WERI-Rb-1 (cell line): ENCODE results near the gene RBMX.

Experiments
- DNase-seq: peaks from one replicate; pipeline ENCODE4 v3.0.0-alpha.2; 2020
- H3K27ac ChIP-seq: fragments of 250-450 bp; sonication (Bioruptor Pico); 2 replicates; pipeline ENCODE4 v1.5.1; 2020; ENCODE audit warnings: mild to moderate bottlenecking, moderate library complexity
- H3K27me3 ChIP-seq: fragments of 250-450 bp; sonication (Bioruptor Pico); 2 replicates; pipeline ENCODE4 v1.5.1; 2021; ENCODE audit warnings: mild to moderate bottlenecking, low read depth, moderate library complexity; ENCODE audit not compliant: insufficient read depth, severe bottlenecking
- H3K36me3 ChIP-seq: fragments of 250-450 bp; sonication (Bioruptor Pico); 2 replicates; pipeline ENCODE4 v1.5.1; 2020; ENCODE audit warnings: mild to moderate bottlenecking, moderate library complexity
- H3K4me3 ChIP-seq: 2 replicates; pipeline ENCODE4 v1.5.1; 2011; ENCODE audit warnings: low read depth, mild to moderate bottlenecking, control low read depth, low read length
- H3K9me3 ChIP-seq: fragments of 250-450 bp; sonication (Bioruptor Pico); 2 replicates; pipeline ENCODE4 v1.5.1; 2021; ENCODE audit warnings: mild to moderate bottlenecking, moderate library complexity; ENCODE audit not compliant: severe bottlenecking
- TF ChIP-seq, protein P1 (sequence below): IDR thresholded peaks from 2 replicates; pipeline ENCODE4 v1.5.1; 2011; ENCODE audit warnings: low read depth, mild to moderate bottlenecking, control low read depth, inconsistent platforms, low read length

The RBMX gene

DNA sequence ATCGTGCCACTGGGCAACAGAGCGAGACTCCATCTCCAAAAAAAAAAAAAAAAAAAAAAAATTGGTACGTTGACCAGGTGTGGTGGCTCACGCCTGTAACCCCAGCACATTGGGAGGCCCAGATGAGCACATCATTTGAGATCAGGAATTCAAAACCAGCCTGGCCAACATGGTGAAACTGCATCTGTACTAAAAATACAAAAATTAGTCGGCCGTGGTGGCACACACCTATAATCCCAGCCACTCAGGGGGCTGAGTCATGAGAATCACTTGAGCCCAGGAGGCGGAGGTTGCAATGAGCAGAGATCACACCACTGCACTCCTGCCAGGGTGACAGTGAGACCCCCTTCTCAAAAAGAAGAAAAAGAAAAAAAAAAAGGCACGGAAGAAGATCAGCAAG, 24.5 kb downstream of the RBMX start:
- H3K27ac ChIP-seq, result no peak overlapping the region
- H3K9me3 ChIP-seq, result no peaks in the 10 kb centered on the region
- H3K36me3 ChIP-seq, result no peaks in the 10 kb centered on the region
- no peaks in the 10 kb centered on the region for H3K27me3 ChIP-seq
- TF ChIP-seq, protein P1, sequence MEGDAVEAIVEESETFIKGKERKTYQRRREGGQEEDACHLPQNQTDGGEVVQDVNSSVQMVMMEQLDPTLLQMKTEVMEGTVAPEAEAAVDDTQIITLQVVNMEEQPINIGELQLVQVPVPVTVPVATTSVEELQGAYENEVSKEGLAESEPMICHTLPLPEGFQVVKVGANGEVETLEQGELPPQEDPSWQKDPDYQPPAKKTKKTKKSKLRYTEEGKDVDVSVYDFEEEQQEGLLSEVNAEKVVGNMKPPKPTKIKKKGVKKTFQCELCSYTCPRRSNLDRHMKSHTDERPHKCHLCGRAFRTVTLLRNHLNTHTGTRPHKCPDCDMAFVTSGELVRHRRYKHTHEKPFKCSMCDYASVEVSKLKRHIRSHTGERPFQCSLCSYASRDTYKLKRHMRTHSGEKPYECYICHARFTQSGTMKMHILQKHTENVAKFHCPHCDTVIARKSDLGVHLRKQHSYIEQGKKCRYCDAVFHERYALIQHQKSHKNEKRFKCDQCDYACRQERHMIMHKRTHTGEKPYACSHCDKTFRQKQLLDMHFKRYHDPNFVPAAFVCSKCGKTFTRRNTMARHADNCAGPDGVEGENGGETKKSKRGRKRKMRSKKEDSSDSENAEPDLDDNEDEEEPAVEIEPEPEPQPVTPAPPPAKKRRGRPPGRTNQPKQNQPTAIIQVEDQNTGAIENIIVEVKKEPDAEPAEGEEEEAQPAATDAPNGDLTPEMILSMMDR, result no peak
- H3K4me3 ChIP-seq, result no peak overlapping the region
- no peak for DNase-seq

DNA sequence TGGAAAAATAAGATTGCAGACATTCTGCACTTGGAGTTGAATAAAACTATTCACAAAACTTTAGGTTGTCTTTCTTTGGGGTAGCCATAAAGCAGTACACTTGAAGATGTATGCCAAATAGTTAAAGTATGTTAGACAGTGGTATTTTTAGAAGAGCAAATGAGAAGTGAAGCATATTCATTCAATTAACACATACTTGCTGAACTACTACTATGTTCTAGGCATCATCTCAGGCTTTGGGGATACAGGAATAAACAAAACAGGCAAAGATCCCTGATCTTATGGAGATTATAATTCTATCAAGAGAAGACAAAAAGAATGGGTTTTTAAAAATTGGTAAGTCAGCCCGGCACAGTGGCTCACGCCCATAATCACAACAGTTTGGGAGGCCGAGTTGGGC, 29.0 kb downstream of the RBMX start:
- DNase-seq, result no peak
- no peaks in the 10 kb centered on the region for H3K9me3 ChIP-seq
- no peak overlapping the region for H3K4me3 ChIP-seq
- H3K27me3 ChIP-seq, result peaks cover 9% of the 10 kb centered on the region
- H3K36me3 ChIP-seq, result peaks cover 3% of the 10 kb centered on the region; the same call in 1 of the 2 replicates
- H3K27ac ChIP-seq, result no peak overlapping the region
- TF ChIP-seq, protein P1, result no peak

DNA sequence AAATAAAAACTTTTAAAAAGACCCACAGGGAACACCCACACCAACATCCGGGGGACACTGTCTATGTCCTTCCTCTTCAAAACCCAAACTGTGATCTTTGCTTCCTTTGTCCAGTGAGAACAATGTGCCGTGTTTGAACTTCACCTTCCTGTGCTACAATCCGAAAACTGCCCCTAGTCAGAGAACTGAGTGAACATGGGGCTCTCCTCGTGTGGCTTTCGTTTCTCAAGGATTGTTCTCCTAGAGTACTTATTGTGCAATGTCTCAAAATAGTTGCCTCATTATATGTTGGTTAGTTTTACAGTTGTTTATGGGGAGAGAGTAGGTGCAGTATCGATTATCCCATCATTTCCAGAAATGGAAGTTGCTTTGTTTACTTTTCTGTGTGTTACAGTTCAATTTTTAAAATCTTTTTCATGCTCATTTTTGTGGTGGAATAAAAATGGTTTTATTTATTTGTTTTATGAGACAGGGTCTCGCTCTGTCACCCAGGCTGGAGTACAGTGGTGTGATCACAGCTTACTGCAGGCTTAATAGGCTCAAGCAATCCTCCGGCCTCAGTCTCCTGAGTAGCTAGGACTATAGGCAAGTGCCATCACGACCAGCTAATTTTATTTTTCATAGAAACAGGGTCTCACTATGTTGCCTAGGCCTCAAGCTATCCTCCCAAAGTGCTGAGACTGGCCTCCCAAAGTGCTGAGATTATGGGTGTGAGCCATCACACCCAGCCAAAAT, 29.9 kb downstream of the RBMX start:
- Histone ChIP-seq H3K9me3 (no peaks in the 10 kb centered on the region), H3K36me3 (peaks cover 3% of the 10 kb centered on the region; the same call in 1 of the 2 replicates), H3K27ac (no peak overlapping the region), H3K4me3 (no peak overlapping the region), H3K27me3 (peaks cover 11% of the 10 kb centered on the region)
- DNase-seq, result no peak
- TF ChIP-seq, protein P1, result no peak

DNA sequence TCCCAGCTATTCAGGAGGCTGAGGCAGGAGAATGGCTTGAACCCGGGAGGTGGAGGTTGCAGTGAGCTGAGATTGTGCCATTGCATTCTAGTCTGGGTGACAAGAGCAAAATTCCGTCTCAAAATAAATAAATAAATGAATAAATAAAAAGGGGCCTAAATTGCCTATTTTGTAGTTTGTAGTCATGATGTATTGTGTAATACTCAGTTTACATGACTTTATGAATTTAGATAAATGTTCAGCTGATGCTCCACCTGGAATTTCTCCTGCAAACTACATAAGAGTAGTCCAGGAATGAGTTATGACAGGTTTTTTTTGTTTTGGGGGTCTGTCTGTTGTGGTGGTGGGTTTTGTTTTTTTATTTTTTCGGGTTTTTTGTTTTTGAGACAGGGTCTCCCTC, 31.1 kb downstream of the RBMX start:
- Histone ChIP-seq H3K9me3 (no peaks in the 10 kb centered on the region), H3K27me3 (peaks cover 11% of the 10 kb centered on the region), H3K36me3 (peaks cover 3% of the 10 kb centered on the region; the same call in 1 of the 2 replicates), H3K4me3 (no peak overlapping the region), H3K27ac (no peak overlapping the region)
- DNase-seq, result no peak
- TF ChIP-seq, protein P1, result no peak

DNA sequence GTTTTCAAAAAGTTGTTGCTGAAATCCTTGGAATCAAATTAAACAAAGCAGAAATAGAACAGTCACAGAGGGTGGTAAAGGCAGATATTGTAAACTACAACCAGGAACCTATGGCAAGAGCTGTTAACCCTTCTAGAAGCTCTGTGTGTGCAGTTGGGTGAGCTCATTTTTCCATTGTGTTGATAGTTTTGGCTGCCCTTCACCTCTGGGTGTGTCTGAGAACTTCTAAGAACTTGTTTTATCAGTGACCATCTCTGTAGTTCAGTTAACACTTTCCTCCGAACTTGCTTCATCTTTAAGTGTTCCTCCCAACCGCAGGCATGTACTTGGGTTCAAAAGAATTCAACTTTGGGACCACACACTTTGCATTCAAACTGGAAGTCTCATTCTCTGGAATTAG, 32.7 kb downstream of the RBMX start:
- H3K27ac ChIP-seq, result no peak overlapping the region
- no peak for DNase-seq
- H3K36me3 ChIP-seq, result peaks cover 3% of the 10 kb centered on the region; the same call in 1 of the 2 replicates
- H3K27me3 ChIP-seq, result peaks cover 11% of the 10 kb centered on the region
- H3K9me3 ChIP-seq, result no peaks in the 10 kb centered on the region
- TF ChIP-seq, protein P1, result no peak
- no peak overlapping the region for H3K4me3 ChIP-seq

DNA sequence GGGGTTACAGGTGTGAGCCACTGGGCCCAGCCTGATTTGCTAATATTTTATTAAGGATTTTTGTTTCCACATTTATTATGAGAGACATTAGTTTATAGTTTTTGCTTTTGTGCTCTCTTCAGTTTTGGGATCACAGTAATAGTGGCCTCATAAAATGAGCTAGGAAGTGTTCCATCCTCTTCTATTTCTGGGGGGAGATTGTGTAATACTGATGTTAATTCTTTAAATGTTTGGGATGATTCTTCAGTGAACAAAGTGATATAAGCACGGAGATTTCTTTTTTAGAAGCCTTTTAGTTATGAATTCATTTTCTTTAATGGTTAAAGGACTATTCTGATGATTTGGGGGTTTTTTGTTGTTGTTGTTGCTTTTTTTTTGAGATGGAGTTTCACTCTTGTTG, 41.3 kb downstream of the RBMX start:
- DNase-seq, result no peak

More for the DNA sequence above, 41.3 kb downstream of the RBMX start:
- H3K4me3 ChIP-seq, result no peak overlapping the region
- H3K9me3 ChIP-seq, result no peaks in the 10 kb centered on the region
- TF ChIP-seq, protein P1, result no peak
- H3K36me3 ChIP-seq, result no peaks in the 10 kb centered on the region
- no peak overlapping the region for H3K27ac ChIP-seq
- H3K27me3 ChIP-seq, result no peaks in the 10 kb centered on the region
